HepG2 (cell line): ENCODE results near the gene GPBAR1. TPM values are rescaled to one million over a fixed set of nuclear protein-coding genes. Genes with fewer than 3 reads are reported as not detected.

Experiments
- ATAC-seq: fragments of 200-7000 bp; cut with Tn5 transposase; 3 replicates; pipeline ENCODE4 v1.9.1; 2020; ENCODE audit warnings: mild to moderate bottlenecking, moderate library complexity
- BruUV-seq: library from RNA; stranded (reverse); fragments of 400-500 nt; replicated peaks from 2 replicates; lab custom pipeline; 2021; lab: Mats Ljungman, UMichigan
- CTCF ChIA-PET: fragments of 300-600 bp; formaldehyde crosslinking; extraction: SDS; loops from one replicate; lab custom pipeline; 2021; ENCODE audit warnings: low total read pairs, inconsistent platforms, low intra/inter-chr PET ratio; lab: Yijun Ruan, JAX
- POLR2A ChIA-PET: fragments of 350-600 bp; sonication (Branson Sonifier 250); formaldehyde crosslinking; loops from one replicate; lab custom pipeline; 2020; ENCODE audit warnings: antibody characterized with exemption, inconsistent platforms; lab: Yijun Ruan, JAX
- DNase-seq: peaks from one replicate; pipeline ENCODE4 v3.0.0-alpha.2; 2015; ENCODE audit warnings: low spot score
- FAIRE-seq: peaks from 3 replicates; lab custom pipeline; 2011; peaks lifted over from hg19 to GRCh38; lab: Jason Lieb, UNC
- H2AFZ ChIP-seq: one replicate; pipeline ENCODE4 v1.6.1; 2011; ENCODE audit warnings: low read length, inconsistent platforms
- H3K27ac ChIP-seq: fragments of 300-600 bp; 3 replicates; pipeline ENCODE4 v1.8.0; 2011; ENCODE audit warnings: mixed run types, mild to moderate bottlenecking, mixed read lengths, low read length, inconsistent platforms; ENCODE audit not compliant: insufficient read depth; ENCODE audit errors: extremely low read length
- H3K27me3 ChIP-seq, 2 experiments: fragments of 200-600 bp in 1 of 2; 2 replicates in 1 of 2; 3 replicates in 1 of 2; pipeline versions ENCODE4 v1.6.0 to v1.8.0; 2011; ENCODE audit warnings: low read length in 2 of 2, mild to moderate bottlenecking in 2 of 2, moderate library complexity in 2 of 2, inconsistent platforms in 1 of 2; ENCODE audit not compliant: insufficient read depth in 2 of 2, control insufficient read depth in 1 of 2
- H3K36me3 ChIP-seq, 2 experiments: fragments of 200-600 bp in 1 of 2; replicated peaks in 1 of 2; 2 replicates in 1 of 2; 3 replicates in 1 of 2; pipeline versions ENCODE4 v1.5.1 to v1.8.0; 2011; ENCODE audit warnings: low read length in 2 of 2, inconsistent platforms in 1 of 2; ENCODE audit not compliant: insufficient read depth in 2 of 2, control insufficient read depth in 1 of 2
- H3K4me1 ChIP-seq: 2 replicates; pipeline ENCODE4 v1.5.1; 2012; ENCODE audit warnings: low read length, inconsistent platforms; ENCODE audit not compliant: insufficient read depth
- H3K4me2 ChIP-seq: 2 replicates; pipeline ENCODE4 v1.6.0; 2011; ENCODE audit warnings: low read depth, low read length, inconsistent platforms
- H3K4me3 ChIP-seq, 3 experiments: fragments of 200-600 bp in 1 of 3; sonication (generic), shearing (Covaris generic) in 1 of 3; replicated peaks in 1 of 3; 2 replicates each; pipeline ENCODE4 v1.5.1; 2011 to 2016; ENCODE audit warnings: low read length in 3 of 3, inconsistent platforms in 2 of 3, low read depth in 2 of 3, mild to moderate bottlenecking in 2 of 3, control low read depth in 1 of 3, mixed read lengths in 1 of 3; ENCODE audit not compliant: insufficient read depth in 1 of 3
- H3K79me2 ChIP-seq: one replicate; pipeline ENCODE4 v1.6.1; 2011; ENCODE audit warnings: low read length, inconsistent platforms; ENCODE audit not compliant: insufficient read depth
- H3K9ac ChIP-seq: 2 replicates; pipeline ENCODE4 v1.6.0; 2011; ENCODE audit warnings: mild to moderate bottlenecking, low read depth, low read length, inconsistent platforms; ENCODE audit not compliant: insufficient read depth
- H3K9me3 ChIP-seq: 2 replicates; pipeline ENCODE4 v1.5.1; 2012; ENCODE audit warnings: mild to moderate bottlenecking, low read length
- H4K20me1 ChIP-seq: 2 replicates; pipeline ENCODE4 v1.6.0; 2011; ENCODE audit warnings: inconsistent platforms, mild to moderate bottlenecking, low read length, moderate library complexity; ENCODE audit not compliant: insufficient read depth
- CTCF ChIP-seq: sonication (generic); formaldehyde crosslinking; IDR thresholded peaks from 2 replicates; pipeline ENCODE4 v1.5.0; 2020; ENCODE audit warnings: mild to moderate bottlenecking, missing genetic modification reagents, moderate library complexity
- DZIP1 ChIP-seq: sonication (generic); formaldehyde crosslinking; IDR thresholded peaks from 2 replicates; pipeline ENCODE4 v1.5.0; 2020; ENCODE audit warnings: mild to moderate bottlenecking, missing genetic modification reagents
- HNF1A ChIP-seq, 2 experiments: sonication (generic) in 1 of 2; formaldehyde crosslinking in 1 of 2; IDR thresholded peaks; 2 replicates each; pipeline versions ENCODE4 v1.4.0 to v1.6.1; 2016 to 2020; ENCODE audit warnings: borderline replicate concordance in 1 of 2, low read depth in 1 of 2, mild to moderate bottlenecking in 1 of 2, missing genetic modification reagents in 1 of 2
- NCOA5 ChIP-seq: sonication (generic); formaldehyde crosslinking; IDR thresholded peaks from 2 replicates; pipeline ENCODE4 v1.4.0; 2020; ENCODE audit warnings: missing genetic modification reagents
- NKX3-1 ChIP-seq: sonication (generic); formaldehyde crosslinking; IDR thresholded peaks from 2 replicates; pipeline ENCODE4 v1.5.0; 2020; ENCODE audit warnings: missing genetic modification reagents
- PATZ1 ChIP-seq: sonication (generic); formaldehyde crosslinking; IDR thresholded peaks from 2 replicates; pipeline ENCODE4 v1.4.0; 2020; ENCODE audit warnings: missing genetic modification reagents
- SAP130 ChIP-seq: IDR thresholded peaks from 2 replicates; pipeline ENCODE4 v1.6.1; 2016; ENCODE audit warnings: low read depth
- ZBTB34 ChIP-seq: sonication (generic); formaldehyde crosslinking; IDR thresholded peaks from 2 replicates; pipeline ENCODE4 v1.8.0; 2022; ENCODE audit warnings: mild to moderate bottlenecking, missing genetic modification reagents
- ZMYM4 ChIP-seq: sonication (generic); formaldehyde crosslinking; IDR thresholded peaks from 2 replicates; pipeline ENCODE4 v1.8.1; 2023; ENCODE audit warnings: mild to moderate bottlenecking, missing genetic modification reagents
- WGBS: methylation state at CpG from one replicate; pipeline ENCODE4 v1.1.6; 2017; ENCODE audit warnings: low lambda C conversion rate; 5-methylcytosine and 5-hydroxymethylcytosine counted together
- in situ Hi-C: cut with HindIII; loops from 2 replicates; pipeline ENCODE4 v1.10.0; 2017; ENCODE audit warnings: low pct_unique_long_range_greater_than_20kb; ENCODE audit not compliant: extremely low pct_ligation_motif_present
- intact Hi-C: fragments of 100-400 bp; cut with micrococcal nuclease; formaldehyde crosslinking; loops from one replicate; pipeline ENCODE4 v1.10.0; 2022; ENCODE audit not compliant: unreplicated experiment
- polyA plus RNA-seq, 8 experiments: library from polyadenylated mRNA; depleted of rRNA in 3 of 8; stranded (reverse) in 7 of 8; unstranded in 1 of 8; fragments of >200 nt; fragmentation: Illumina TruSeq in 4 of 8; extraction: Trizol in 4 of 8; gene quantifications; 2 replicates each; pipeline versions ENCODE4 v1.2.1 to v1.2.3, GENCODE V29; 2011 to 2016; ENCODE audit warnings: low read depth in 4 of 8, missing spikeins in 1 of 8, mixed read lengths in 1 of 8; ENCODE audit not compliant: insufficient read depth in 1 of 8
- total RNA-seq, 5 experiments: library from RNA; depleted of rRNA; stranded (reverse); fragments of >200 nt; fragmentation: Illumina TruSeq; extraction: Trizol; gene quantifications; 2 replicates each; pipeline ENCODE4 v1.2.3, GENCODE V29; 2016; ENCODE audit warnings: low read depth in 1 of 5

The GPBAR1 gene
- total and polyA plus RNA-seq, 2 of the 13 experiments (the other 11 are each of a cell fraction or from before 2014, with no cell fraction given) = 0.05 to 0.09 TPM

GRCh38 chr2:218230882-218231281 lies 29.9 kb upstream of the GPBAR1 start:
- Histone ChIP-seq H3K9me3 (no peaks in the 10 kb centered on the region), H3K4me3 (no peak overlapping the region), H3K9ac (no peak overlapping the region), H4K20me1 (no peaks in the 10 kb centered on the region), H3K36me3 (peaks cover 34 to 88% of the 10 kb centered on the region in 2 experiments), H3K4me1 (peaks cover 39% of the 10 kb centered on the region), H3K79me2 (no peaks in the 10 kb centered on the region), H3K27me3 (no peaks in the 10 kb centered on the region), H2AFZ (no peak overlapping the region), H3K4me2 (no peak overlapping the region; the same call in 1 of the 2 replicates), H3K27ac (no peak overlapping the region)
- intact Hi-C loops (no loop called here), in situ Hi-C loops (no loop called here)
- peak; percentile 70 for DNase-seq
- ATAC-seq = peak; percentile 97
- ChIA-PET POLR2A (interaction anchor here (1.0 to 1.7 kb wide), 3 partner anchors 14 to 39 kb away, joined by 4 to 11 read pairs (median 4); partner anchors contain the start of genes AAMP, ARPC2 and PNKD), CTCF (no interaction called here)
- WGBS = 30% methylated on average over 1 of the region's 1 CpG
- FAIRE-seq = peak; percentile 75
- BruUV-seq = no TSS peak
- TF ChIP-seq SAP130 (CRISPR knock-in tag) (peak; percentile 17; the same call in 1 of the 2 replicates), ZMYM4 (CRISPR knock-in tag) (0 out of 2 replicates have a peak, but pooled peaks have one; percentile 23), HNF1A (IDR thresholded peaks at IDR 0.05; ENCODE audit: low read depth) (peak; percentile 61; the same call in 1 of the 2 replicates), HNF1A (CRISPR knock-in tag; IDR thresholded peaks at IDR 0.05; ENCODE audit: borderline replicate concordance) (0 out of 2 replicates have a peak, but pooled peaks have one; percentile 25), NKX3-1 (CRISPR knock-in tag) (no peak), PATZ1 (CRISPR knock-in tag) (0 out of 2 replicates have a peak, but pooled peaks have one; percentile 12), DZIP1 (CRISPR knock-in tag) (no peak), NCOA5 (CRISPR knock-in tag) (no peak), ZBTB34 (CRISPR knock-in tag) (peak; percentile 52; the same call in 1 of the 2 replicates), CTCF (CRISPR knock-in tag) (peak; percentile 26; the same call in 1 of the 2 replicates)
